Sigmoid colon (tissue), 7 donors: Measurements from ENCODE around the gene ERGIC1. TPM values are rescaled to one million over a fixed set of nuclear protein-coding genes. Genes with fewer than 3 reads are reported as not detected.

Source experiments
- DNase-seq: peaks from one replicate; pipeline ENCODE4 v3.0.0-alpha.2; 2019
- H3K27ac ChIP-seq, 4 donors: fragments of 200-600 bp; sonication (generic); one replicate each; pipeline ENCODE4 v1.5.1; 2016 to 2019; ENCODE audit warnings: mild to moderate bottlenecking in 1 of 4
- H3K27me3 ChIP-seq, 3 donors: fragments of 200-600 bp; sonication (generic); one replicate each; pipeline ENCODE4 v1.5.1; 2019; ENCODE audit warnings: mild to moderate bottlenecking in 1 of 3
- H3K36me3 ChIP-seq, 4 donors: fragments of 200-600 bp; sonication (generic); one replicate each; pipeline ENCODE4 v1.5.1; 2016 to 2019
- H3K4me1 ChIP-seq, 4 donors: fragments of 200-600 bp; sonication (generic); one replicate each; pipeline ENCODE4 v1.5.1; 2017 to 2019
- H3K4me3 ChIP-seq, 4 donors: fragments of 200-600 bp; sonication (generic); one replicate each; pipeline ENCODE4 v1.5.1; 2017 to 2019; ENCODE audit warnings: mild to moderate bottlenecking in 2 of 4, moderate library complexity in 1 of 4
- H3K9me3 ChIP-seq, 4 donors: fragments of 200-600 bp in 3 of 4; sonication (generic) in 3 of 4; one replicate each; pipeline versions ENCODE4 v1.5.1 to v1.6.1; 2013 to 2019
- EP300 ChIP-seq, 4 donors: sonication (generic); formaldehyde crosslinking; IDR thresholded peaks; one replicate each; pipeline ENCODE4 v1.6.1; 2017; ENCODE audit warnings: antibody characterized with exemption in 4 of 4
- POLR2A ChIP-seq, 2 donors: fragments of 450-650 bp; IDR thresholded peaks; one replicate each; pipeline ENCODE4 v1.6.1; 2016; ENCODE audit warnings: antibody characterized with exemption in 2 of 2, mild to moderate bottlenecking in 2 of 2, moderate library complexity in 2 of 2
- POLR2AphosphoS5 ChIP-seq, 4 donors: sonication (generic); formaldehyde crosslinking; IDR thresholded peaks; one replicate each; pipeline ENCODE4 v1.6.1; 2017; ENCODE audit warnings: antibody characterized with exemption in 4 of 4
- WGBS, 2 donors: extraction: QIAGEN DNeasy Blood & Tissue Kit; methylation state at CpG; one replicate each; pipeline ENCODE4 v1.1.7; 2013; 5-methylcytosine and 5-hydroxymethylcytosine counted together
- intact Hi-C: fragments of 100-400 bp; cut with DNase I; formaldehyde crosslinking; loops from one replicate; pipeline ENCODE4 v1.15.1; 2023
- polyA plus RNA-seq, 3 donors: library from polyadenylated mRNA; stranded (reverse); fragments of 200-250 nt; gene quantifications; one replicate each; pipeline ENCODE4 v1.2.3, GENCODE V29; 2013
- total RNA-seq, 4 donors: library from RNA; depleted of rRNA; stranded (reverse); fragments of >200 nt; gene quantifications; one replicate each; pipeline ENCODE4 v1.1.0, GENCODE V29; 2016
- TF ChIP-seq, protein P1 (sequence below), 4 experiments: fragments of 450-650 bp in 3 of 4; fragments of 200-600 bp in 1 of 4; IDR thresholded peaks; one replicate each; pipeline ENCODE4 v1.5.1; 2016 to 2019; ENCODE audit warnings: antibody characterized with exemption in 4 of 4, mild to moderate bottlenecking in 3 of 4, moderate library complexity in 2 of 4
- donor health status: healthy with polysubstance abuse.
- donor health status: Bipolar disorder and iron deficiency.
- donor health status: healthy.

Gene ERGIC1
- total and polyA plus RNA-seq, 7 donors, result 80.6 to 160 (median 117) TPM

- 92 to 94% methylated on average over 15 of the region's 15 CpGs for WGBS, 2 donors
- Histone ChIP-seq H3K4me1 (no peaks in the 10 kb centered on the region), H3K27ac (no peak overlapping the region), H3K4me3 (no peak overlapping the region), H3K9me3 (no peaks in the 10 kb centered on the region), H3K36me3 (peaks cover 0 to 76% (median 29%) of the 10 kb centered on the region in 4 donors), H3K27me3 (no peaks in the 10 kb centered on the region)
- TF ChIP-seq POLR2A (IDR thresholded peaks at IDR 0.05) (no peak), POLR2AphosphoS5 (IDR thresholded peaks at IDR 0.05) (no peak), EP300 (IDR thresholded peaks at IDR 0.05) (no peak)
- TF ChIP-seq, protein P1, sequence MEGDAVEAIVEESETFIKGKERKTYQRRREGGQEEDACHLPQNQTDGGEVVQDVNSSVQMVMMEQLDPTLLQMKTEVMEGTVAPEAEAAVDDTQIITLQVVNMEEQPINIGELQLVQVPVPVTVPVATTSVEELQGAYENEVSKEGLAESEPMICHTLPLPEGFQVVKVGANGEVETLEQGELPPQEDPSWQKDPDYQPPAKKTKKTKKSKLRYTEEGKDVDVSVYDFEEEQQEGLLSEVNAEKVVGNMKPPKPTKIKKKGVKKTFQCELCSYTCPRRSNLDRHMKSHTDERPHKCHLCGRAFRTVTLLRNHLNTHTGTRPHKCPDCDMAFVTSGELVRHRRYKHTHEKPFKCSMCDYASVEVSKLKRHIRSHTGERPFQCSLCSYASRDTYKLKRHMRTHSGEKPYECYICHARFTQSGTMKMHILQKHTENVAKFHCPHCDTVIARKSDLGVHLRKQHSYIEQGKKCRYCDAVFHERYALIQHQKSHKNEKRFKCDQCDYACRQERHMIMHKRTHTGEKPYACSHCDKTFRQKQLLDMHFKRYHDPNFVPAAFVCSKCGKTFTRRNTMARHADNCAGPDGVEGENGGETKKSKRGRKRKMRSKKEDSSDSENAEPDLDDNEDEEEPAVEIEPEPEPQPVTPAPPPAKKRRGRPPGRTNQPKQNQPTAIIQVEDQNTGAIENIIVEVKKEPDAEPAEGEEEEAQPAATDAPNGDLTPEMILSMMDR (IDR thresholded peaks at IDR 0.05), result no peak
- DNase-seq, result no peak
- intact Hi-C loops, result no loop called here
Observed at GRCh38 chr5:172940268-172941066, 106.4 kb downstream of the ERGIC1 start.

GRCh38 chr5:172941067-172941516 is 107.0 kb downstream of the ERGIC1 start:
- H3K36me3 ChIP-seq, result peaks cover 0 to 76% (median 24%) of the 10 kb centered on the region in 4 donors
- WGBS, 2 donors, result 60 to 71% methylated on average over 4 of the region's 4 CpGs
- no peaks in the 10 kb centered on the region for H3K27me3 ChIP-seq
- TF ChIP-seq EP300 (IDR thresholded peaks at IDR 0.05), result no peak
- no peak for TF ChIP-seq POLR2A (IDR thresholded peaks at IDR 0.05)
- no peak for TF ChIP-seq POLR2AphosphoS5 (IDR thresholded peaks at IDR 0.05)
- TF ChIP-seq, protein P1 (IDR thresholded peaks at IDR 0.05), result no peak
- no peak overlapping the region for H3K27ac ChIP-seq
- H3K4me3 ChIP-seq, result no peak overlapping the region
- intact Hi-C loops, result no loop called here
- H3K9me3 ChIP-seq, result no peaks in the 10 kb centered on the region
- DNase-seq, result no peak
- H3K4me1 ChIP-seq, result no peaks in the 10 kb centered on the region

- H3K4me1 ChIP-seq, result peaks cover 0 to 5% (median 0%) of the 10 kb centered on the region in 4 donors
- peaks cover 0 to 78% (median 16%) of the 10 kb centered on the region in 4 donors for H3K36me3 ChIP-seq
- intact Hi-C loops, result no loop called here
- no peaks in the 10 kb centered on the region for H3K27me3 ChIP-seq
- DNase-seq, result no peak
- WGBS, 2 donors, result 93 to 96% methylated on average over 11 of the region's 11 CpGs
- H3K9me3 ChIP-seq, result no peaks in the 10 kb centered on the region
- TF ChIP-seq EP300 (IDR thresholded peaks at IDR 0.05) (no peak), POLR2A (IDR thresholded peaks at IDR 0.05) (no peak), POLR2AphosphoS5 (IDR thresholded peaks at IDR 0.05) (no peak)
- TF ChIP-seq, protein P1 (IDR thresholded peaks at IDR 0.05), result no peak
- H3K4me3 ChIP-seq, result no peak overlapping the region
- H3K27ac ChIP-seq, result peak overlapping the region in 1 of 4 donors; percentile 32
Observed at GRCh38 chr5:172942556-172942955, 108.5 kb downstream of the ERGIC1 start.

DNA sequence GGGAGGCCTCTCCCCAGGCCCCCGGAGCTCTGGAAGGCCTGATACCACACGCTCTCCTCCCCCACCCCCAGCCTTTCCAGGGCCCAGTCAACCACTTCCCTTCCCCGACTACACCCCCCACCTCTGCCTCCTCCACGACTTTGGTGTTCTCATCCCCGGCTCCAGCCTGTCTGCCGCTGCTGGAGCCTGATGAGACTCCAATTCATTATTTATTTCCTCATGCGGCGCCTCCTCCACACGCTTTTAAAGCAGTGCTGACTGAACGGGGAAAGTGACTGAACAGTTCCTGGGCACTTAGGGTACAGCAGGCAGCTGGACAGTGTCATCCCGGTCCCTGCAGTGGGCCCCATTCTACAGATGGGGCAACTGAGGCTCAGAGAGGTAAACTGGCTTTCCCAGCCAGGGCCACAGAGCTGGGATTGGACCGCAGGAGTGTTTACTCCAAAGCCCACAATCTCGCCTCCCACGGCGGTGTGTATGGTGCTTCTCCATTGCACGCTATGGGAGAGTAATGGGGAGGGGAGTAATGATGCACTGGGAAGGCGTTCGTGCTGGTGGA is 109.3 kb downstream of the ERGIC1 start:
- Histone ChIP-seq H3K27me3 (no peaks in the 10 kb centered on the region), H3K4me3 (no peak overlapping the region), H3K9me3 (no peaks in the 10 kb centered on the region), H3K27ac (peak overlapping the region in 2 of 4 donors; percentile 38 to 57), H3K36me3 (peaks cover 0 to 70% (median 15%) of the 10 kb centered on the region in 4 donors), H3K4me1 (peaks cover 0 to 12% (median 0%) of the 10 kb centered on the region in 4 donors)
- 77 to 85% methylated on average over 18 of the region's 18 CpGs for WGBS, 2 donors
- DNase-seq, result no peak
- TF ChIP-seq EP300 (IDR thresholded peaks at IDR 0.05), result no peak
- TF ChIP-seq POLR2A (IDR thresholded peaks at IDR 0.05), result no peak
- peak in 2 of 4 donors; percentile 7 to 17 for TF ChIP-seq POLR2AphosphoS5 (IDR thresholded peaks at IDR 0.05)
- TF ChIP-seq, protein P1 (IDR thresholded peaks at IDR 0.05), result no peak
- intact Hi-C loops, result no loop called here
